ENCODE data around the gene ZDHHC19. TPM values are rescaled to one million over a fixed set of nuclear protein-coding genes. Genes with fewer than 3 reads are reported as not detected.

The ZDHHC19 gene
- total and polyA plus RNA-seq, 2 donors (not counting 1 experiment from before 2014, with no cell fraction given) = not detected

DNA sequence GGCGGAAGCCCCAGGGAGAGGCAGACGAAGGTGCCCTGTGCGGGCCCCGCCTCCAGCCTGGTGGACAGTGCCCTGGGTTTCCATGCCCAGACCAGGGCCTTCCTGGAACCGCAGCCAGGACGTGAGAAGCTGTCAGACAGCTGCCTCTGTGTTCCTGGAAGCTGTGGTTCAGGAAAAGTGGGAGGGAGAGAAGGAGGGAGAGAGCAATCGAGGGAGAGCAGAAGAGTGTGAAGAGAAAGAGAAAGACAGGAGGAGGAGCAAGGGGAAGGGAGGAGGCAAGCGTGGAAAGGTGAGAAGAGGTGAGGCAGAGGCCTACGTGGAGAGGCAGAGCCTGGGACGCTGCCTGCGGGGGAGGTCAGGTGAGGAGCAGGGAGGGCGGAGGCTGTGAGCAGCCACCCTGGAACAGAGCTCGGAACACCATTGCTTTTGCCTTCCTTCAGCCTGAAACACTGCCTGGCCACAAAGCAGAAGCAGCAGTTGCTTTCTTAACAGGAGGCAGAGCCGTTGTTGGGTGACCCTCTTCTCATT is 18.6 kb downstream of the ZDHHC19 start:
- no peaks in the 10 kb centered on the region for H3K4me1 ChIP-seq (ENCODE audit: control insufficient read depth, extremely low read depth, insufficient read depth, low read length)
- no peaks in the 10 kb centered on the region for H3K9me3 ChIP-seq (ENCODE audit: control insufficient read depth, insufficient read depth, low read depth, low read length)
- TF ChIP-seq, protein P1, sequence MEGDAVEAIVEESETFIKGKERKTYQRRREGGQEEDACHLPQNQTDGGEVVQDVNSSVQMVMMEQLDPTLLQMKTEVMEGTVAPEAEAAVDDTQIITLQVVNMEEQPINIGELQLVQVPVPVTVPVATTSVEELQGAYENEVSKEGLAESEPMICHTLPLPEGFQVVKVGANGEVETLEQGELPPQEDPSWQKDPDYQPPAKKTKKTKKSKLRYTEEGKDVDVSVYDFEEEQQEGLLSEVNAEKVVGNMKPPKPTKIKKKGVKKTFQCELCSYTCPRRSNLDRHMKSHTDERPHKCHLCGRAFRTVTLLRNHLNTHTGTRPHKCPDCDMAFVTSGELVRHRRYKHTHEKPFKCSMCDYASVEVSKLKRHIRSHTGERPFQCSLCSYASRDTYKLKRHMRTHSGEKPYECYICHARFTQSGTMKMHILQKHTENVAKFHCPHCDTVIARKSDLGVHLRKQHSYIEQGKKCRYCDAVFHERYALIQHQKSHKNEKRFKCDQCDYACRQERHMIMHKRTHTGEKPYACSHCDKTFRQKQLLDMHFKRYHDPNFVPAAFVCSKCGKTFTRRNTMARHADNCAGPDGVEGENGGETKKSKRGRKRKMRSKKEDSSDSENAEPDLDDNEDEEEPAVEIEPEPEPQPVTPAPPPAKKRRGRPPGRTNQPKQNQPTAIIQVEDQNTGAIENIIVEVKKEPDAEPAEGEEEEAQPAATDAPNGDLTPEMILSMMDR (conservative IDR thresholded peaks at IDR 0.05 in 1 of 2, IDR thresholded peaks at IDR 0.05 in 1 of 2; ENCODE audit: low read depth in 1 of 2, low read length in 2 of 2) = no peak
- no peak for TF ChIP-seq EZH2 (IDR thresholded peaks at IDR 0.05; ENCODE audit: low read length, missing control alignments)
- DNase-seq (ENCODE audit: low read depth in 2 of 2) = no peak
- H3K4me2 ChIP-seq (ENCODE audit: extremely low read depth, insufficient read depth, low read length) = no peak overlapping the region
- H3K36me3 ChIP-seq (ENCODE audit: control insufficient read depth, insufficient read depth, low read length) = no peaks in the 10 kb centered on the region
- no peak overlapping the region for H3K4me3 ChIP-seq (replicated peaks in 1 of 4; ENCODE audit: control extremely low read depth in 1 of 4, insufficient read depth in 1 of 4, low read depth in 3 of 4, low read length in 4 of 4)
- no peaks in the 10 kb centered on the region for H4K20me1 ChIP-seq (ENCODE audit: control insufficient read depth, extremely low read depth, insufficient read depth, low read length)
- no peak overlapping the region for H3K27ac ChIP-seq (ENCODE audit: insufficient read depth, low read length)
- no peak overlapping the region for H3K9ac ChIP-seq (ENCODE audit: insufficient read depth, low read length)
- H3K27me3 ChIP-seq (ENCODE audit: control insufficient read depth, insufficient read depth, low read length) = no peaks in the 10 kb centered on the region
- H2AFZ ChIP-seq (ENCODE audit: low read length) = no peak overlapping the region
- H3K79me2 ChIP-seq (ENCODE audit: control insufficient read depth, insufficient read depth, low read length) = no peaks in the 10 kb centered on the region

- no peak overlapping the region for H3K4me3 ChIP-seq (replicated peaks in 1 of 4; ENCODE audit: control extremely low read depth in 1 of 4, insufficient read depth in 1 of 4, low read depth in 3 of 4, low read length in 4 of 4)
- no peaks in the 10 kb centered on the region for H3K79me2 ChIP-seq (ENCODE audit: control insufficient read depth, insufficient read depth, low read length)
- no peaks in the 10 kb centered on the region for H3K4me1 ChIP-seq (ENCODE audit: control insufficient read depth, extremely low read depth, insufficient read depth, low read length)
- H3K9ac ChIP-seq (ENCODE audit: insufficient read depth, low read length) = no peak overlapping the region
- H2AFZ ChIP-seq (ENCODE audit: low read length) = no peak overlapping the region
- no peaks in the 10 kb centered on the region for H3K36me3 ChIP-seq (ENCODE audit: control insufficient read depth, insufficient read depth, low read length)
- H3K27ac ChIP-seq (ENCODE audit: insufficient read depth, low read length) = no peak overlapping the region
- H3K4me2 ChIP-seq (ENCODE audit: extremely low read depth, insufficient read depth, low read length) = no peak overlapping the region
- H3K9me3 ChIP-seq (ENCODE audit: control insufficient read depth, insufficient read depth, low read depth, low read length) = no peaks in the 10 kb centered on the region
- no peak for DNase-seq (ENCODE audit: low read depth in 2 of 2)
- no peaks in the 10 kb centered on the region for H4K20me1 ChIP-seq (ENCODE audit: control insufficient read depth, extremely low read depth, insufficient read depth, low read length)
- H3K27me3 ChIP-seq (ENCODE audit: control insufficient read depth, insufficient read depth, low read length) = no peaks in the 10 kb centered on the region
- TF ChIP-seq EZH2 (IDR thresholded peaks at IDR 0.05; ENCODE audit: low read length, missing control alignments) = no peak
- TF ChIP-seq, protein P1 (conservative IDR thresholded peaks at IDR 0.05 in 1 of 2, IDR thresholded peaks at IDR 0.05 in 1 of 2; ENCODE audit: low read depth in 1 of 2, low read length in 2 of 2) = no peak
Observed at GRCh38 chr3:196192036-196192523, 19.1 kb downstream of the ZDHHC19 start.

GRCh38 chr3:196189566-196190347 is 21.4 kb downstream of the ZDHHC19 start:
- no peaks in the 10 kb centered on the region for H3K36me3 ChIP-seq (ENCODE audit: control insufficient read depth, insufficient read depth, low read length)
- H3K4me2 ChIP-seq (ENCODE audit: extremely low read depth, insufficient read depth, low read length) = no peak overlapping the region
- no peak for DNase-seq (ENCODE audit: low read depth in 2 of 2)
- H3K9ac ChIP-seq (ENCODE audit: insufficient read depth, low read length) = no peak overlapping the region
- TF ChIP-seq, protein P1 (conservative IDR thresholded peaks at IDR 0.05 in 1 of 2, IDR thresholded peaks at IDR 0.05 in 1 of 2; ENCODE audit: low read depth in 1 of 2, low read length in 2 of 2) = no peak
- TF ChIP-seq EZH2 (IDR thresholded peaks at IDR 0.05; ENCODE audit: low read length, missing control alignments) = no peak
- no peak overlapping the region for H2AFZ ChIP-seq (ENCODE audit: low read length)
- no peaks in the 10 kb centered on the region for H3K27me3 ChIP-seq (ENCODE audit: control insufficient read depth, insufficient read depth, low read length)
- no peaks in the 10 kb centered on the region for H3K9me3 ChIP-seq (ENCODE audit: control insufficient read depth, insufficient read depth, low read depth, low read length)
- H3K4me1 ChIP-seq (ENCODE audit: control insufficient read depth, extremely low read depth, insufficient read depth, low read length) = no peaks in the 10 kb centered on the region
- H3K79me2 ChIP-seq (ENCODE audit: control insufficient read depth, insufficient read depth, low read length) = no peaks in the 10 kb centered on the region
- no peak overlapping the region for H3K4me3 ChIP-seq (replicated peaks in 1 of 4; ENCODE audit: control extremely low read depth in 1 of 4, insufficient read depth in 1 of 4, low read depth in 3 of 4, low read length in 4 of 4)
- no peak overlapping the region for H3K27ac ChIP-seq (ENCODE audit: insufficient read depth, low read length)
- H4K20me1 ChIP-seq (ENCODE audit: control insufficient read depth, extremely low read depth, insufficient read depth, low read length) = no peaks in the 10 kb centered on the region
